ENCODE measurements around the gene PDE12.
"Not testable (repeated sequence)": the region's sequence is repeated elsewhere in the genome, so short reads cannot be mapped to it uniquely, and the experiment has no call there.

PDE12 gene

DNA sequence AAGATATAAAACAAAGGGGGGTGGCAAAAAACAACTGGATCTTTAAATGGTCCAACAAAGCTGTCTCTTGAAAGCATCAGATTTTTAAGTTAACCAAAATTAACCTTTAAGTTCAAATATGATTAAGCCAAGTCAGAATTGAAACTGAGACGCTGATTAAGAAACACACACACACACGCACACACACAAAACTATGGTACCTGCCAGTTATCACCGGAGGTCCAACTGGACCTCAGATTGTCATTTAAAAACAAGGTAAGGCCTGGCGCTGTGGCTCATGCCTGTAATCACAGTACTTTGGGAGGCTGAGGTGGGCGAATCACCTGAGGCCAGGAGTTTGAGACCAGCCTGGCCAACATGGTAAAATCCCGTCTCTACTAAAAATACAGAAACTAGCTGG is 30.7 kb downstream of the PDE12 start:
- DNase-seq (ENCODE audit: low read depth): no peak

- DNase-seq (ENCODE audit: low read depth): no peak
These were observed 31.8 kb downstream of the PDE12 start for GRCh38 chr3:57587905-57588304.

DNA sequence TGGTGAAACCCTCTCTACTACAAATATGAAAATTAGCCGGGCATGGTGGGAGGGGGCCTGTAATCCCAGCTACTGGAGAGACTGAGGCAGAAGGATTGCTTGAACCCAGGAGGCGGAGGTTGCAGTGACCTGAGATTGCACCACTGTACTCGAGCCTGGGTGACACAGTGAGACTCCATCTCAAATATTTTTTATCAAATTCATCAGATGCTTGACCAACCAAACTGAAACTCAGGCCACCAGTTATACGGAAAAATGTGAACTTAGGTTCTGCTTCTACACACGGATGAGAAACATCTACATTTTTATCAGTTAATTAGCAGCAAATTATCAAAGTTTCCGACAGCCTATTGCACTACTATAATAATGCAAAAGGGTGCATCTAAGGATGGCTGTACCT is 36.2 kb downstream of the PDE12 start:
- no peak for DNase-seq (ENCODE audit: low read depth)

GRCh38 chr3:57594144-57594543 is 38.1 kb downstream of the PDE12 start:
- no peak for DNase-seq (ENCODE audit: low read depth)

GRCh38 chr3:57594576-57594975 is 38.5 kb downstream of the PDE12 start:
- no peak for DNase-seq (ENCODE audit: low read depth)

DNA sequence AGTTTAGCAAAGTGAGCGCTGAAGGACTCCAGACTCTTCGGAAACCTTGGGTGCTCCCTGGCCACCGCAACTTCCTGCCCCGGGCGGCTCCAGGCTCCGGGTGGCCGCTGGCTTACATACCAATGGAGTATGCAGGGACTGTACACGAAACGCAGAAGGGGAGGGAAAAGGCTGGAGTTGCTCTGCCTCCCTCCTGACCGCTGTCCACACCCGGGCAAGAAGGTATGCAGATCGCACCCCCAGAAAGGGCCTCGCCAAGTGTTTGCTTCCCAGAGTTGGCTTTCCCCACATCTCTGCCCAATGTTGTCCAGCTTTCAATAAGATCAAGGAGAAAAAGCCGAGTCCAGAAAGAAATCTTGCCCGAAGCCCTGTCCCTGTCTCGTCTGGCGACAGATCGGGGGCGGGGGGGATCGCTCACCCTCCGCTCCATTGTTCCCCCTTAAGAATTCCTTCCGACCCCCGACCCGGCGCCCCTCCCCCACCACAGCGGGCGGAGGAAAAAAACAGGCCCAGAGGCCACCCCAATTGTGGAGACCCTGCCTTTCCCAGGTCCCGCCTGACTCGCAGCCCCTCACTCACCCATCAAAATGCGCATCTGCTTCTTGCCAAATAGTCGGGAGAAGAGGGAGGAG is 40.5 kb downstream of the PDE12 start:
- peak; percentile 43 for DNase-seq (ENCODE audit: low read depth)

GRCh38 chr3:57597127-57597923 is 41.3 kb downstream of the PDE12 start, which contains the start of gene ARF4:
TSS of gene ARF4 (minus strand) at chr3:57597344. CDS start at chr3:57597140, 204 bp downstream.
- DNase-seq (ENCODE audit: low read depth): peak; percentile 98

DNA sequence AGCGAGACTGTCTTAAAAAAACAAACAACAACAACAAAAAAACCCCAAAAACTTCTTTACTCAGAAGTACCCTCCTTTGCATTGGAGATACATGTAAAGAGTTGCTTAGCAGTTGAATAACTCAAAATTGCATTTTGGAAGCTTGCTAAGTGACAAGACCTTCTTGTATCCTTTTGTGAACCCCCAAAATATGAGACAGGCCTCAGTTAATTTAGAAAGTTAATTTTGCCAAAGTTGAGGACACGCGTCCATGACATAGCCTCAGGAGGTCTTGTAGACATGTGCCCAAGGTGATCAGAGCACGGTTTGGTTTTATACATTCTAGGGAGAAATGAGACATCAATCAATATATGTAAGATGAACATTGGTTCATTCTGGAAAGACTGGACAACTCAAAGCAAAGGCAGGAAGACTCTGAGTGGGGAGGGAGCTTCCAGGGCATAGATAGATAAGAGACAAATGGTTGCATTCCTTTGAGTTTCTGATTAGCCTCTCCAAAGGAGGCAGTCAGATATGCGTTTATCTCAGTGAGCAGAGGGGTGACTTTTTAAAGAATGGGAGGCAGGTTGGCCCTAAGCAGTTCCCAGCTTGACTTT is 42.8 kb downstream of the PDE12 start:
- DNase-seq (ENCODE audit: low read depth): no peak

GRCh38 chr3:57600195-57600594 is 44.1 kb downstream of the PDE12 start:
- no peak for DNase-seq (ENCODE audit: low read depth)

GRCh38 chr3:57604971-57605370 is 48.9 kb downstream of the PDE12 start:
- no peak for DNase-seq (ENCODE audit: low read depth)

DNA sequence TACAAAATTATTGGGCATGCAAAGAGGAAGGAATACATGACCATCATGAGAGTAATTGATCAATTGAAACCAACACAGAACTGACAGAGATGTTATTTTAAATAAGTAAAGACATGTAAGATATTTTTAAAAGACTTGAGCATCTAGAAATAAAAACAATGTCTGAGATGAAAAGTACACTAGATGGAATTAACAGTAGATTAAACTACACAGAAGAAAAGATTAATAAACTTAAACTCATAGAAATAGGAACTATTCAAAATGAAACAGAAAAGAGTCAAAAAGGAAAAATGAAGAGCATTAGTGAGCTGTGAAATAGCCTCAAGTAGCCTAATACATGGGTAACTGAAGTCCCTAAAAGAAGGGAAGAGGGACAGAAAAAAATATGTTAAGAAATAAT is 49.6 kb downstream of the PDE12 start:
- no peak for DNase-seq (ENCODE audit: low read depth)

DNA sequence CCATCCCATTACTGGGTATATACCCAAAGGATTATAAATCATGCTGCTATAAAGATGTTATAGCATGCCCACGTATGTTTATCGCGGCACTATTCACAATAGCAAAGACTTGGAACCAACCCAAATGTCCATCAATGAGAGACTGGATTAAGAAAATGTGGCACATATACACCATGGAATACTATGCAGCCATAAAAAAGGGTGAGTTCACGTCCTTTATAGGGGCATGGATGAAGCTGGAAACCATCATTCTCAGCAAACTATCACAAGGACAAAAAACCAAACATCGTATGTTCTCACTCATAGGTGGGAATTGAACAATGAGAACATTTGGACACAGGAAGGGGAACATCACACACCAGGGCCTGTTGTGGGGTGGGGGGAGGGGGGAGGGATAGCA is 55.8 kb downstream of the PDE12 start:
- DNase-seq (ENCODE audit: low read depth): not testable (repeated sequence)

GRCh38 chr3:57616233-57616632 is 60.2 kb downstream of the PDE12 start:
- no peak for DNase-seq (ENCODE audit: low read depth)
